ENCODE measurements around the gene ADGRG1. TPM values are rescaled to one million over a fixed set of nuclear protein-coding genes. Genes with fewer than 3 reads are reported as not detected.

The ADGRG1 gene
- total RNA-seq, 1 experiment from 2014 or later, result 13.1 TPM

DNA sequence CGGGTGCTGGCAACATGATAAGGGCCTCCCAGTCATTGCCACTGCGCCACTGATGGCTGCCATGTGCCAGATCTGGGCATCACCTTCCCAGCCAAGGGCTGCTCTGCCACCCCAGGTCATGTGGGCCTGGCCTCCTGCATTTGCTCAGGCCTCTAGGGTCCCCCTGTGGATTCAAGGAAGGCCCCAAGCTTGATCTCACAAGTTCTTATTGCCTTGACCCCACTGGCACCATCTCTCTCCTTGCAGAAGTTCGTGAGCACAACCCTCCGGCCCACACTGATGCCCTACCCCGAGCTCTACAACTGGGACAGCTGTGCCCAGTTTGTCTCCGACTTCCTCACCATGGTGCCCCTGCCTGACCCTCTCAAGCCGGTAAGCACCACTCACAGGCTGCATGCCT is 71.5 kb downstream of the ADGRG1 start:
- in situ Hi-C loops (cut with HindIII; ENCODE audit: low pct_unique_long_range_greater_than_20kb, low sequenced_read_pairs), result no loop called here
- Histone ChIP-seq H3K27ac (ENCODE audit: low read length) (no peak overlapping the region), H3K4me1 (ENCODE audit: control insufficient read depth, insufficient read depth, low read length) (no peaks in the 10 kb centered on the region)

DNA sequence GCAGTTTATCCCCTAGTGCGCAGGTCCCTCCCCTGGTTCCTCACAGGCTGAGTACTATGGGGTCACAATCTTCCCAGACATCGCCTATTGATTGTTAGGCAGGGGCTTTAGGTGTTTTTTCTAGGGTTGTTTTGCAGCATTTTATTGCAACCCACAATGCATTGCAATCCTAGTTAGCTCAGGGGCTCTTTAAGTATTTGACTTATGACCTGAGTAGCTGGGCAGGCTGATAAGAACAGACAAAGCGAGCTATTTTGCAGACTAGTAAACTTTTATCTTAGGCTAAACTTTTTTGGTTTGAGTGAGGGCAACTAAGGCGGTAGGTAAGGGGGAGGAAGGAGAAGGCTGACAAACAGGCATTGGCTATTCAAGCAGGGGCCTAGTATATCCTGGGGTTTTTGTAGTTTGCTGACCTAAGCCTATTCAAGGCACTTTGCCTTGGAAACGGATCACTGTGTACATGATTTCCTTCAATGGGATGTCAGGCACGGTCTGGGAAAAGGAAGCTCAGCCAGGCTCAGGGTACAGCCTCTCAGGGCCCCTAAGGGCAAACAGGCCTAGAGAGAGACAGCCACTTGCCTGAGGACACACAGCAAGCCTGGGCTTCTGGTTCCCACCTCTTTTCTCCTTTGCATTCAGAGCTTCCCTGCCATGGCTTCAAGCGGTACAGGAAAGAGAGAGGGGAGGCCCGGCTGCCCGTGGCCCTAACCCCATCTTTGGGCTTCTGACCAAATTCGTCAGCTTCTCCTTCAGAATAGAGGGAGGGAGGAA is 72.5 kb downstream of the ADGRG1 start:
- no peak overlapping the region for H3K4me3 ChIP-seq (ENCODE audit: low read depth in 2 of 2, low read length in 2 of 2)
- H3K27me3 ChIP-seq (ENCODE audit: control insufficient read depth, insufficient read depth, low read length), result no peaks in the 10 kb centered on the region
- DNase-seq (ENCODE audit: low read depth, low spot score), result no peak
- POLR2A ChIA-PET, result no interaction called here
- no peak for ATAC-seq
- in situ Hi-C loops (cut with HindIII; ENCODE audit: low pct_unique_long_range_greater_than_20kb, low sequenced_read_pairs), result no loop called here
- H3K27ac ChIP-seq (ENCODE audit: low read length), result no peak overlapping the region
- H3K4me1 ChIP-seq (ENCODE audit: control insufficient read depth, insufficient read depth, low read length), result no peaks in the 10 kb centered on the region
- H3K9me3 ChIP-seq (ENCODE audit: control insufficient read depth, insufficient read depth, low read depth, low read length), result no peaks in the 10 kb centered on the region
- intact Hi-C loops (cut with micrococcal nuclease; ENCODE audit: unreplicated experiment), result no loop called here
- TF ChIP-seq, protein P1, sequence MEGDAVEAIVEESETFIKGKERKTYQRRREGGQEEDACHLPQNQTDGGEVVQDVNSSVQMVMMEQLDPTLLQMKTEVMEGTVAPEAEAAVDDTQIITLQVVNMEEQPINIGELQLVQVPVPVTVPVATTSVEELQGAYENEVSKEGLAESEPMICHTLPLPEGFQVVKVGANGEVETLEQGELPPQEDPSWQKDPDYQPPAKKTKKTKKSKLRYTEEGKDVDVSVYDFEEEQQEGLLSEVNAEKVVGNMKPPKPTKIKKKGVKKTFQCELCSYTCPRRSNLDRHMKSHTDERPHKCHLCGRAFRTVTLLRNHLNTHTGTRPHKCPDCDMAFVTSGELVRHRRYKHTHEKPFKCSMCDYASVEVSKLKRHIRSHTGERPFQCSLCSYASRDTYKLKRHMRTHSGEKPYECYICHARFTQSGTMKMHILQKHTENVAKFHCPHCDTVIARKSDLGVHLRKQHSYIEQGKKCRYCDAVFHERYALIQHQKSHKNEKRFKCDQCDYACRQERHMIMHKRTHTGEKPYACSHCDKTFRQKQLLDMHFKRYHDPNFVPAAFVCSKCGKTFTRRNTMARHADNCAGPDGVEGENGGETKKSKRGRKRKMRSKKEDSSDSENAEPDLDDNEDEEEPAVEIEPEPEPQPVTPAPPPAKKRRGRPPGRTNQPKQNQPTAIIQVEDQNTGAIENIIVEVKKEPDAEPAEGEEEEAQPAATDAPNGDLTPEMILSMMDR (IDR thresholded peaks at IDR 0.05), result no peak
- no peak for TF ChIP-seq POLR2AphosphoS5 (IDR thresholded peaks at IDR 0.05; ENCODE audit: low read depth, low read length)
- no peak for TF ChIP-seq SIN3A (IDR thresholded peaks at IDR 0.05; ENCODE audit: borderline replicate concordance, insufficient read depth, low read depth, low read length)
- TF ChIP-seq, protein P2, sequence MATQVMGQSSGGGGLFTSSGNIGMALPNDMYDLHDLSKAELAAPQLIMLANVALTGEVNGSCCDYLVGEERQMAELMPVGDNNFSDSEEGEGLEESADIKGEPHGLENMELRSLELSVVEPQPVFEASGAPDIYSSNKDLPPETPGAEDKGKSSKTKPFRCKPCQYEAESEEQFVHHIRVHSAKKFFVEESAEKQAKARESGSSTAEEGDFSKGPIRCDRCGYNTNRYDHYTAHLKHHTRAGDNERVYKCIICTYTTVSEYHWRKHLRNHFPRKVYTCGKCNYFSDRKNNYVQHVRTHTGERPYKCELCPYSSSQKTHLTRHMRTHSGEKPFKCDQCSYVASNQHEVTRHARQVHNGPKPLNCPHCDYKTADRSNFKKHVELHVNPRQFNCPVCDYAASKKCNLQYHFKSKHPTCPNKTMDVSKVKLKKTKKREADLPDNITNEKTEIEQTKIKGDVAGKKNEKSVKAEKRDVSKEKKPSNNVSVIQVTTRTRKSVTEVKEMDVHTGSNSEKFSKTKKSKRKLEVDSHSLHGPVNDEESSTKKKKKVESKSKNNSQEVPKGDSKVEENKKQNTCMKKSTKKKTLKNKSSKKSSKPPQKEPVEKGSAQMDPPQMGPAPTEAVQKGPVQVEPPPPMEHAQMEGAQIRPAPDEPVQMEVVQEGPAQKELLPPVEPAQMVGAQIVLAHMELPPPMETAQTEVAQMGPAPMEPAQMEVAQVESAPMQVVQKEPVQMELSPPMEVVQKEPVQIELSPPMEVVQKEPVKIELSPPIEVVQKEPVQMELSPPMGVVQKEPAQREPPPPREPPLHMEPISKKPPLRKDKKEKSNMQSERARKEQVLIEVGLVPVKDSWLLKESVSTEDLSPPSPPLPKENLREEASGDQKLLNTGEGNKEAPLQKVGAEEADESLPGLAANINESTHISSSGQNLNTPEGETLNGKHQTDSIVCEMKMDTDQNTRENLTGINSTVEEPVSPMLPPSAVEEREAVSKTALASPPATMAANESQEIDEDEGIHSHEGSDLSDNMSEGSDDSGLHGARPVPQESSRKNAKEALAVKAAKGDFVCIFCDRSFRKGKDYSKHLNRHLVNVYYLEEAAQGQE (IDR thresholded peaks at IDR 0.05; ENCODE audit: insufficient read depth in 1 of 2, low read depth in 2 of 2, low read length in 1 of 2), result no peak
- no peak for TF ChIP-seq TCF7L2 (IDR thresholded peaks at IDR 0.05; ENCODE audit: low read depth, low read length)
- no TSS peak for BruUV-seq (replicated peaks)
- CTCF ChIA-PET, result no interaction called here
- H3K36me3 ChIP-seq (ENCODE audit: control insufficient read depth, insufficient read depth, low read length), result no peaks in the 10 kb centered on the region

More for the DNA sequence above, 71.5 kb downstream of the ADGRG1 start:
- no TSS peak for BruUV-seq (replicated peaks)
- Histone ChIP-seq H3K36me3 (ENCODE audit: control insufficient read depth, insufficient read depth, low read length) (no peaks in the 10 kb centered on the region), H3K27me3 (ENCODE audit: control insufficient read depth, insufficient read depth, low read length) (no peaks in the 10 kb centered on the region), H3K9me3 (ENCODE audit: control insufficient read depth, insufficient read depth, low read depth, low read length) (no peaks in the 10 kb centered on the region), H3K4me3 (ENCODE audit: low read depth in 2 of 2, low read length in 2 of 2) (no peak overlapping the region)
- TF ChIP-seq, protein P1 (IDR thresholded peaks at IDR 0.05), result no peak
- no peak for TF ChIP-seq SIN3A (IDR thresholded peaks at IDR 0.05; ENCODE audit: borderline replicate concordance, insufficient read depth, low read depth, low read length)
- CTCF ChIA-PET, result interaction anchor here (0.7 kb wide), 1 partner anchor 23 kb away, joined by 9 read pairs; no protein-coding TSS in a partner anchor
- ATAC-seq (no peak), DNase-seq (ENCODE audit: low read depth, low spot score) (no peak)
- POLR2A ChIA-PET, result no interaction called here
- intact Hi-C loops (cut with micrococcal nuclease; ENCODE audit: unreplicated experiment), result no loop called here
